AG08395 (cell line): Measurements from ENCODE around the gene RFWD3.

Experiments
- DNase-seq: peaks from one replicate; pipeline ENCODE4 v3.0.0; 2012; ENCODE audit warnings: mixed read lengths, low spot score

Gene RFWD3

GRCh38 chr16:74578838-74579237 lies 87.8 kb downstream of the RFWD3 start:
- DNase-seq = no peak

GRCh38 chr16:74578433-74578832 lies 88.2 kb downstream of the RFWD3 start:
- DNase-seq = no peak

- peak; percentile 33 for DNase-seq
Measured at GRCh38 chr16:74577882-74578366, 88.8 kb downstream of the RFWD3 start.

- DNase-seq = no peak
Measured at GRCh38 chr16:74575807-74576643, 90.7 kb downstream of the RFWD3 start.

- no peak for DNase-seq
Measured at GRCh38 chr16:74575175-74575806, 91.4 kb downstream of the RFWD3 start.

- DNase-seq = no peak
Measured at GRCh38 chr16:74574146-74574545, 92.5 kb downstream of the RFWD3 start.

GRCh38 chr16:74573622-74574021 lies 93.1 kb downstream of the RFWD3 start:
- DNase-seq = no peak
